Activated CD8-positive, alpha-beta memory T cell treated with anti-CD3 and anti-CD28 coated beads for 36 hours (primary cell): ENCODE results near the gene TBCD. TPM values are rescaled to one million over a fixed set of nuclear protein-coding genes. Genes with fewer than 3 reads are reported as not detected.

Experiments
- CTCF ChIA-PET: fragments of 350-600 bp; sonication (Branson Sonifier 250); formaldehyde crosslinking; loops from one replicate; lab custom pipeline; 2021; ENCODE audit warnings: antibody characterized with exemption; lab: Charles Lee
- POLR2A ChIA-PET: fragments of 350-600 bp; sonication (Branson Sonifier 250); formaldehyde crosslinking; loops from one replicate; lab custom pipeline; 2021; ENCODE audit warnings: antibody characterized with exemption; lab: Charles Lee
- total RNA-seq, 2 experiments: library from RNA; stranded (reverse); gene quantifications; one replicate each; pipeline ENCODE4 v1.2.3, GENCODE V29; 2021

Gene TBCD
- total RNA-seq, 2 experiments from 2014 or later: 82.7 to 84.2 TPM

- CTCF ChIA-PET: interaction anchor here (1.3 kb wide), 2 partner anchors 10 to 20 kb away, joined by 3 to 4 read pairs; no protein-coding TSS in a partner anchor
- POLR2A ChIA-PET: interaction anchor here (0.6 to 3.6 kb wide), 4 partner anchors 20 to 167 kb away, joined by 3 to 19 read pairs (median 4); no protein-coding TSS in a partner anchor
Observed at GRCh38 chr17:82884341-82884969, 132.6 kb downstream of the TBCD start.

- ChIA-PET POLR2A (interaction anchor here (0.6 to 3.6 kb wide), 4 partner anchors 21 to 166 kb away, joined by 3 to 19 read pairs (median 4); no protein-coding TSS in a partner anchor), CTCF (interaction anchor here (1.1 to 1.3 kb wide), 2 partner anchors 9 to 103 kb away, joined by 3 to 4 read pairs; no protein-coding TSS in a partner anchor)
Observed at GRCh38 chr17:82884970-82885353, 133.1 kb downstream of the TBCD start.

- CTCF ChIA-PET: no interaction called here
- POLR2A ChIA-PET: no interaction called here
Observed at GRCh38 chr17:82887255-82888164, 135.6 kb downstream of the TBCD start.

GRCh38 chr17:82888583-82889495 lies 137.0 kb downstream of the TBCD start:
- CTCF ChIA-PET: no interaction called here
- POLR2A ChIA-PET: no interaction called here

- ChIA-PET POLR2A (no interaction called here), CTCF (interaction anchor here (0.6 kb wide), 1 partner anchor 382 kb away, joined by 3 read pairs; no protein-coding TSS in a partner anchor)
Observed at GRCh38 chr17:82889496-82890338, 137.9 kb downstream of the TBCD start.

- ChIA-PET CTCF (interaction anchor here (0.6 kb wide), 1 partner anchor 382 kb away, joined by 3 read pairs; no protein-coding TSS in a partner anchor), POLR2A (no interaction called here)
Observed at GRCh38 chr17:82890339-82890730, 138.5 kb downstream of the TBCD start.

GRCh38 chr17:82890926-82891678 lies 139.2 kb downstream of the TBCD start:
- POLR2A ChIA-PET: no interaction called here
- CTCF ChIA-PET: no interaction called here

- ChIA-PET CTCF (no interaction called here), POLR2A (interaction anchor here (0.8 kb wide), 1 partner anchor 8 kb away, joined by 3 read pairs; no protein-coding TSS in a partner anchor)
Observed at GRCh38 chr17:82891911-82892310, 140.0 kb downstream of the TBCD start.

- ChIA-PET POLR2A (no interaction called here), CTCF (no interaction called here)
Observed at GRCh38 chr17:82892899-82893565, 141.2 kb downstream of the TBCD start.

GRCh38 chr17:82893779-82894178 lies 141.9 kb downstream of the TBCD start:
- ChIA-PET CTCF (interaction anchor here (0.8 kb wide), 1 partner anchor 9 kb away, joined by 4 read pairs; no protein-coding TSS in a partner anchor), POLR2A (no interaction called here)

- ChIA-PET POLR2A (no interaction called here), CTCF (interaction anchor here (0.8 kb wide), 1 partner anchor 9 kb away, joined by 4 read pairs; no protein-coding TSS in a partner anchor)
Observed at GRCh38 chr17:82894389-82894788, 142.5 kb downstream of the TBCD start.

GRCh38 chr17:82895087-82895486 lies 143.2 kb downstream of the TBCD start:
- ChIA-PET CTCF (no interaction called here), POLR2A (no interaction called here)

- POLR2A ChIA-PET: interaction anchor here (0.6 kb wide), 1 partner anchor 131 kb away, joined by 3 read pairs; no protein-coding TSS in a partner anchor
- CTCF ChIA-PET: no interaction called here
Observed at GRCh38 chr17:82896071-82897000, 144.5 kb downstream of the TBCD start.

GRCh38 chr17:82897514-82898249 lies 145.8 kb downstream of the TBCD start:
- POLR2A ChIA-PET: no interaction called here

GRCh38 chr17:82898976-82899514 lies 147.2 kb downstream of the TBCD start:
- ChIA-PET CTCF (no interaction called here), POLR2A (no interaction called here)

More at GRCh38 chr17:82897514-82898249, 145.8 kb downstream of the TBCD start:
- CTCF ChIA-PET: interaction anchor here (1.1 to 1.8 kb wide), 2 partner anchors 10 to 164 kb away, joined by 4 to 5 read pairs; no protein-coding TSS in a partner anchor
